H1 (cell line): ENCODE data around the gene ERICH6. TPM values are rescaled to one million over a fixed set of nuclear protein-coding genes. Genes with fewer than 3 reads are reported as not detected.

Source experiments
- polyA plus RNA-seq, 7 experiments: library from polyadenylated mRNA; depleted of rRNA in 3 of 7; stranded (reverse) in 5 of 7; unstranded in 2 of 7; fragments of >200 nt in 5 of 7; fragments of 200-250 nt in 2 of 7; gene quantifications; 1 replicate in 5 of 7; 2 replicates in 1 of 7; 4 replicates in 1 of 7; pipeline versions ENCODE4 v1.2.1 to v1.2.3, GENCODE V29; 2011 to 2013; ENCODE audit warnings: missing spikeins in 2 of 7, mixed read lengths in 2 of 7
- total RNA-seq: library from RNA; stranded (reverse); fragmentation: NEBNext Ultra II Directional; extraction: Animal tissue kit (Norgen Biotek cat#: 25700); gene quantifications from 2 replicates; pipeline ENCODE4 v1.2.1, GENCODE V29; 2021

ERICH6 gene
- total and polyA plus RNA-seq, 2 of the 8 experiments (the other 6 are each of a cell fraction or from before 2014, with no cell fraction given) = not detected

Other genes with a start within 250 kb of the ERICH6 start
- gene SERP1, start 157.4 kb downstream of the ERICH6 start, total RNA-seq = 98.2 and 111 TPM in 2 replicates
- gene SERP1, start 157.4 kb downstream of the ERICH6 start, polyA plus RNA-seq (2011; rRNA removed) = 90.3 and 167 TPM in 2 replicates
- gene EIF2A, start 157.1 kb downstream of the ERICH6 start, total RNA-seq = 87.5 and 91.6 TPM in 2 replicates
- gene EIF2A, start 157.1 kb downstream of the ERICH6 start, polyA plus RNA-seq (2011; rRNA removed) = 32.1 and 59.3 TPM in 2 replicates
- 74.7 and 79.0 TPM in 2 replicates for gene SELENOT, start 100.6 kb downstream of the ERICH6 start, total RNA-seq
- 133 and 290 TPM in 2 replicates for gene SELENOT, start 100.6 kb downstream of the ERICH6 start, polyA plus RNA-seq (2011; rRNA removed)
- 21.8 and 23.9 TPM in 2 replicates for gene SIAH2, start 59.2 kb upstream of the ERICH6 start, total RNA-seq
- 34.2 and 56.7 TPM in 2 replicates for gene SIAH2, start 59.2 kb upstream of the ERICH6 start, polyA plus RNA-seq (2011; rRNA removed)
- not detected in 2 replicates for gene MINDY4B, start 201.5 kb upstream of the ERICH6 start, total RNA-seq
- gene MINDY4B, start 201.5 kb upstream of the ERICH6 start, polyA plus RNA-seq (2011; rRNA removed) = not detected in 2 replicates